Esophagus squamous epithelium (tissue), 4 donors: Measurements from ENCODE around the gene FAM234A.

Experiments
- POLR2A ChIP-seq, 4 donors: fragments of 450-650 bp; IDR thresholded peaks; one replicate each; pipeline ENCODE4 v1.6.1; 2017; ENCODE audit warnings: antibody characterized with exemption in 4 of 4, mild to moderate bottlenecking in 4 of 4, moderate library complexity in 3 of 4
- TF ChIP-seq, protein P1 (sequence below), 6 experiments: fragments of 450-650 bp in 4 of 6; fragments of 200-600 bp in 2 of 6; sonication (generic) in 2 of 6; IDR thresholded peaks; one replicate each; pipeline ENCODE4 v1.5.1; 2016 to 2019; ENCODE audit warnings: antibody characterized with exemption in 6 of 6, mild to moderate bottlenecking in 4 of 6, moderate library complexity in 4 of 6

DNA sequence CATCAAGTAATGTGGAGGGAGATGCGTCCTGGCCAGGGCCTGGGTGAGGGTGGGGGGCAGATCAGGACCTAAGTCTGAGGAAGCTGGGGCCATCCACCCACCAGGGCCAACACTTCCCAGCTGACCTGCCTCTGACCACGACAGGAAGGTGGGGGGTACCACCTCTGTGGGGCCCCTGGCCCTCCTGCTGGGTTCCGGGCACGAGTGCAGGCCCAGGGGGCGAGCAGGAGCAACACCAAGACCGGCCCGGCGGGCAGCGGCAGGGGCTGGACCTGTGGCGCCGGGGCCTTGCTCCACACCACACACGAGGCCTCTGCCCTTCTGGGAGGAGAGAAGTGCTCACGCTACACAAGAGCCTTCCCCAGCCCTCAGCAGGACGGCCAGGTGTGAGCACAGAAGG, 61.7 kb downstream of the FAM234A start:
- TF ChIP-seq, protein P1, sequence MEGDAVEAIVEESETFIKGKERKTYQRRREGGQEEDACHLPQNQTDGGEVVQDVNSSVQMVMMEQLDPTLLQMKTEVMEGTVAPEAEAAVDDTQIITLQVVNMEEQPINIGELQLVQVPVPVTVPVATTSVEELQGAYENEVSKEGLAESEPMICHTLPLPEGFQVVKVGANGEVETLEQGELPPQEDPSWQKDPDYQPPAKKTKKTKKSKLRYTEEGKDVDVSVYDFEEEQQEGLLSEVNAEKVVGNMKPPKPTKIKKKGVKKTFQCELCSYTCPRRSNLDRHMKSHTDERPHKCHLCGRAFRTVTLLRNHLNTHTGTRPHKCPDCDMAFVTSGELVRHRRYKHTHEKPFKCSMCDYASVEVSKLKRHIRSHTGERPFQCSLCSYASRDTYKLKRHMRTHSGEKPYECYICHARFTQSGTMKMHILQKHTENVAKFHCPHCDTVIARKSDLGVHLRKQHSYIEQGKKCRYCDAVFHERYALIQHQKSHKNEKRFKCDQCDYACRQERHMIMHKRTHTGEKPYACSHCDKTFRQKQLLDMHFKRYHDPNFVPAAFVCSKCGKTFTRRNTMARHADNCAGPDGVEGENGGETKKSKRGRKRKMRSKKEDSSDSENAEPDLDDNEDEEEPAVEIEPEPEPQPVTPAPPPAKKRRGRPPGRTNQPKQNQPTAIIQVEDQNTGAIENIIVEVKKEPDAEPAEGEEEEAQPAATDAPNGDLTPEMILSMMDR (IDR thresholded peaks at IDR 0.05): no peak
- TF ChIP-seq POLR2A (IDR thresholded peaks at IDR 0.05): no peak
